GM12878 (cell line): ENCODE data around the gene AK4. TPM values are rescaled to one million over a fixed set of nuclear protein-coding genes. Genes with fewer than 3 reads are reported as not detected.

Source experiments
- ATAC-seq: fragments of 200-7000 bp; cut with Tn5 transposase; 3 replicates; pipeline ENCODE4 v1.9.1; 2020; ENCODE audit warnings: mild to moderate bottlenecking, moderate library complexity
- BruUV-seq: library from RNA; stranded (reverse); fragments of 400-500 nt; replicated peaks from 2 replicates; lab custom pipeline; 2021; lab: Mats Ljungman, UMichigan
- CTCF ChIA-PET: fragments of 300-600 bp; sonication (Branson Sonifier 250); formaldehyde crosslinking; extraction: SDS; loops from one replicate; lab custom pipeline; 2021; ENCODE audit warnings: inconsistent platforms; lab: Yijun Ruan, JAX
- POLR2A ChIA-PET: fragments of 350-600 bp; formaldehyde crosslinking; extraction: SDS; loops from one replicate; lab custom pipeline; 2021; ENCODE audit warnings: inconsistent platforms; lab: Charles Lee
- RAD21 ChIA-PET: fragments of 300-600 bp; sonication (Branson Sonifier 250); formaldehyde crosslinking; loops from one replicate; lab custom pipeline; 2023; ENCODE audit warnings: antibody characterized with exemption; ENCODE audit not compliant: unreplicated experiment; lab: Charles Lee
- SMC1A ChIA-PET: fragments of 300-600 bp; sonication (Branson Sonifier 250); formaldehyde crosslinking; loops from one replicate; lab custom pipeline; 2023; ENCODE audit not compliant: unreplicated experiment, uncharacterized antibody; lab: Charles Lee
- DNase-seq: peaks from one replicate; pipeline ENCODE4 v3.0.0-alpha.2; 2011; ENCODE audit warnings: low read depth, low spot score
- FAIRE-seq: peaks from 3 replicates; lab custom pipeline; 2011; peaks lifted over from hg19 to GRCh38; lab: Jason Lieb, UNC
- H2AFZ ChIP-seq: 2 replicates; pipeline ENCODE4 v1.6.0; 2011; ENCODE audit warnings: low read depth, low read length, control low read depth; ENCODE audit not compliant: control insufficient read depth
- H3K27ac ChIP-seq: 2 replicates; pipeline ENCODE4 v1.5.1; 2011; ENCODE audit warnings: control low read depth; ENCODE audit not compliant: control insufficient read depth, insufficient read depth
- H3K27me3 ChIP-seq, 2 experiments: replicated peaks in 1 of 2; 2 replicates each; pipeline versions ENCODE4 v1.6.0 to v1.6.1; 2011; ENCODE audit warnings: low read length in 1 of 2; ENCODE audit not compliant: control insufficient read depth in 2 of 2, insufficient read depth in 2 of 2
- H3K36me3 ChIP-seq, 2 experiments: 2 replicates each; pipeline ENCODE4 v1.5.1; 2011; ENCODE audit warnings: low read length in 1 of 2; ENCODE audit not compliant: control insufficient read depth in 2 of 2, insufficient read depth in 2 of 2
- H3K4me1 ChIP-seq: 2 replicates; pipeline ENCODE4 v1.6.1; 2011; ENCODE audit warnings: mild to moderate bottlenecking, low read length, moderate library complexity, mixed read lengths; ENCODE audit not compliant: control insufficient read depth, insufficient read depth
- H3K4me2 ChIP-seq: 2 replicates; pipeline ENCODE4 v1.6.0; 2011; ENCODE audit warnings: control low read depth; ENCODE audit not compliant: control insufficient read depth, insufficient read depth
- H3K4me3 ChIP-seq: fragments of 200-600 bp; sonication (generic); 2 replicates; pipeline ENCODE4 v1.5.1; 2016
- H3K79me2 ChIP-seq: 2 replicates; pipeline ENCODE4 v1.6.0; 2011; ENCODE audit warnings: low read length; ENCODE audit not compliant: control insufficient read depth, insufficient read depth
- H3K9ac ChIP-seq: 2 replicates; pipeline ENCODE4 v1.8.0; 2011; ENCODE audit warnings: low read length, control low read depth, mixed read lengths; ENCODE audit not compliant: control insufficient read depth, insufficient read depth
- H3K9me3 ChIP-seq: replicated peaks from 3 replicates; pipeline ENCODE4 v1.5.1; 2011; ENCODE audit warnings: mild to moderate bottlenecking, low read length; ENCODE audit not compliant: control insufficient read depth, insufficient read depth
- H4K20me1 ChIP-seq: 2 replicates; pipeline ENCODE4 v1.6.0; 2011; ENCODE audit not compliant: control insufficient read depth, insufficient read depth
- BCLAF1 ChIP-seq: fragments of 450-650 bp; IDR thresholded peaks from 2 replicates; pipeline ENCODE4 v1.6.1; 2017; ENCODE audit warnings: antibody characterized with exemption, mild to moderate bottlenecking, moderate library complexity
- CBFB ChIP-seq: IDR thresholded peaks from 2 replicates; pipeline ENCODE4 v1.6.1; 2016; ENCODE audit warnings: antibody characterized with exemption, low read depth
- CBX3 ChIP-seq: fragments of 200-600 bp; sonication (generic); IDR thresholded peaks from 2 replicates; pipeline ENCODE4 v1.6.1; 2016; ENCODE audit warnings: low read depth, borderline replicate concordance
- FOS ChIP-seq: IDR thresholded peaks from 3 replicates; pipeline ENCODE4 v1.6.1; 2011; ENCODE audit warnings: borderline replicate concordance; ENCODE audit not compliant: insufficient read length; ENCODE audit errors: extremely low read depth
- HCFC1 ChIP-seq: fragments of 150-350 bp; IDR thresholded peaks from 2 replicates; pipeline ENCODE4 v1.6.1; 2014; ENCODE audit warnings: low read length
- MTA2 ChIP-seq: fragments of 450-650 bp; IDR thresholded peaks from 2 replicates; pipeline ENCODE4 v1.6.1; 2016; ENCODE audit warnings: low read depth, mild to moderate bottlenecking, moderate library complexity
- PAX8 ChIP-seq: fragments of 450-650 bp; IDR thresholded peaks from 2 replicates; pipeline ENCODE4 v1.6.1; 2017; ENCODE audit warnings: mild to moderate bottlenecking, moderate library complexity
- YY1 ChIP-seq: IDR thresholded peaks from 2 replicates; pipeline ENCODE4 v1.6.1; 2011; ENCODE audit warnings: low read depth, mild to moderate bottlenecking, low read length
- ZZZ3 ChIP-seq: IDR thresholded peaks from 2 replicates; pipeline ENCODE4 v1.6.1; 2011; ENCODE audit warnings: low read depth; ENCODE audit not compliant: control insufficient read depth, insufficient read length
- WGBS: methylation state at CpG from one replicate; pipeline ENCODE4 v1.1.6; 2016; ENCODE audit warnings: low lambda C conversion rate; ENCODE audit not compliant: insufficient replicate concordance, insufficient coverage; ENCODE audit errors: missing lambda C conversion rate; 5-methylcytosine and 5-hydroxymethylcytosine counted together
- in situ Hi-C: fragments of 300-500 bp; cut with MboI; formaldehyde crosslinking; loops from 9 replicates; pipeline ENCODE4 v1.14.3; 2018; ENCODE audit warnings: mixed read lengths
- intact Hi-C: fragments of 100-400 bp; cut with micrococcal nuclease; formaldehyde crosslinking; loops from one replicate; pipeline ENCODE4 v1.14.2; 2022; ENCODE audit not compliant: unreplicated experiment
- polyA plus RNA-seq, 11 experiments: library from polyadenylated mRNA; depleted of rRNA in 4 of 11; unstranded in 6 of 11; stranded (reverse) in 5 of 11; fragments of >200 nt; fragmentation: Nextera tagmentation in 4 of 11; fragmentation: Illumina TruSeq in 1 of 11; extraction: Ambion mirVana in 4 of 11; extraction: Trizol in 1 of 11; gene quantifications; 1 replicate in 1 of 11; 2 replicates in 10 of 11; pipeline versions ENCODE4 v1.2.1 to v1.2.3, GENCODE V29; 2011 to 2016; ENCODE audit warnings: inconsistent platforms in 2 of 11, missing spikeins in 2 of 11, low read depth in 1 of 11
- total RNA-seq, 4 experiments: library from RNA; depleted of rRNA in 3 of 4; stranded (reverse); fragments of >200 nt in 3 of 4; fragmentation: Illumina TruSeq in 1 of 4; extraction: Trizol in 1 of 4; gene quantifications; 2 replicates each; pipeline versions ENCODE4 v1.2.1 to v1.2.3, GENCODE V29; 2013 to 2021
- TF ChIP-seq, protein P1 (sequence below): fragments of 450-650 bp; conservative IDR thresholded peaks from 2 replicates; pipeline ENCODE4 v1.6.1; 2017; ENCODE audit warnings: mild to moderate bottlenecking, moderate library complexity

The AK4 gene
- total and polyA plus RNA-seq, 10 of the 15 experiments (the other 5 are each of a cell fraction or from before 2014, with no cell fraction given), result 23.9 to 161 (median 49.0) TPM

DNA sequence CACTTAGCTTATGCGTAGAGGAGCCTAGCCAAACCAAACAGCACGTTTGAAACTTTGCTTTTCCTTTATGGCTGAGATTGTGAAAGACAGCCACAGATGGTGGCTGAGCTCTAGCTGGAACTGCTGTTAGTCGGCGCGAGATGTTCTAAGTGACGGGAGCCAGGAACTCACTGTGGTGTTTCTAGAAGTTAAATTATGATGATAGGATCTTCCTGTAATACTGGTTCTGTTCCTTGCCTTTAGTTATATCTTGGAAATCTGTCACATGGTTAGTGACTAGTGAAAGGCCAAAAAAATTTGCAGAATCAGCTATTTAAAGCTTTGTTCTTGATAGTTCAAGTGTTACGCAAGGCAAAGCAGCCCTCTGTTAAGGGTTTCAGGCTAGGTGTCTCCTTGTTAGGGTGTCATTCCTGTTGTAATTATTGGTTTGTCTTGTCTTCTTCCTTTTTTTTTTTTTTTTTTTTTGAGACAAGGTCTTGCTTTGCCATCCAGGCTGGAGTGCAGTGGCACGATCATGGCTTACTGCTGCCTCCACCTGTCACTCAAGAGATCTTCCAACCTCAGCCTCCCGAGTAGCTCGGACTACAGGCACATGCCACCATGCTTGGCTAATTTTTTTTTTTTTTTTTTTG lies 22.6 kb downstream of the AK4 start:
- POLR2A ChIA-PET, result interaction anchor here (0.7 kb wide), 1 partner anchor 1099 kb away, joined by 4 read pairs; no protein-coding TSS in a partner anchor
- Histone ChIP-seq H2AFZ (no peak overlapping the region), H3K9me3 (no peaks in the 10 kb centered on the region; the same call in 2 of the 3 replicates), H3K79me2 (peaks cover 72% of the 10 kb centered on the region), H3K27me3 (no peaks in the 10 kb centered on the region), H3K27ac (no peak overlapping the region), H3K36me3 (peaks cover 0 to 3% of the 10 kb centered on the region in 2 experiments; a peak in 1 of 4 replicates), H3K4me2 (no peak overlapping the region), H3K9ac (no peak overlapping the region), H4K20me1 (peaks cover 3% of the 10 kb centered on the region; the same call in 1 of the 2 replicates), H3K4me1 (peaks cover 32% of the 10 kb centered on the region), H3K4me3 (no peak overlapping the region)
- SMC1A ChIA-PET, result interaction anchor here (0.8 to 1.2 kb wide), 4 partner anchors 10 to 107 kb away, joined by 3 to 4 read pairs (median 4); no protein-coding TSS in a partner anchor
- DNase-seq (no peak), ATAC-seq (no peak), FAIRE-seq (no peak)
- BruUV-seq, result no TSS peak
- 72% methylated on average over 10 of the region's 10 CpGs for WGBS
- in situ Hi-C loops (no loop called here), intact Hi-C loops (no loop called here)
- CTCF ChIA-PET, result interaction anchor here (0.6 to 0.8 kb wide), 2 partner anchors 121 to 561 kb away, joined by 3 read pairs; no protein-coding TSS in a partner anchor
- RAD21 ChIA-PET, result interaction anchor here (0.7 kb wide), 1 partner anchor 217 kb away, joined by 3 read pairs; no protein-coding TSS in a partner anchor
- TF ChIP-seq CBFB (no peak), YY1 (no peak), BCLAF1 (no peak), ZZZ3 (no peak), FOS (no peak), CBX3 (no peak), PAX8 (no peak), HCFC1 (no peak), MTA2 (no peak)
- TF ChIP-seq, protein P1, sequence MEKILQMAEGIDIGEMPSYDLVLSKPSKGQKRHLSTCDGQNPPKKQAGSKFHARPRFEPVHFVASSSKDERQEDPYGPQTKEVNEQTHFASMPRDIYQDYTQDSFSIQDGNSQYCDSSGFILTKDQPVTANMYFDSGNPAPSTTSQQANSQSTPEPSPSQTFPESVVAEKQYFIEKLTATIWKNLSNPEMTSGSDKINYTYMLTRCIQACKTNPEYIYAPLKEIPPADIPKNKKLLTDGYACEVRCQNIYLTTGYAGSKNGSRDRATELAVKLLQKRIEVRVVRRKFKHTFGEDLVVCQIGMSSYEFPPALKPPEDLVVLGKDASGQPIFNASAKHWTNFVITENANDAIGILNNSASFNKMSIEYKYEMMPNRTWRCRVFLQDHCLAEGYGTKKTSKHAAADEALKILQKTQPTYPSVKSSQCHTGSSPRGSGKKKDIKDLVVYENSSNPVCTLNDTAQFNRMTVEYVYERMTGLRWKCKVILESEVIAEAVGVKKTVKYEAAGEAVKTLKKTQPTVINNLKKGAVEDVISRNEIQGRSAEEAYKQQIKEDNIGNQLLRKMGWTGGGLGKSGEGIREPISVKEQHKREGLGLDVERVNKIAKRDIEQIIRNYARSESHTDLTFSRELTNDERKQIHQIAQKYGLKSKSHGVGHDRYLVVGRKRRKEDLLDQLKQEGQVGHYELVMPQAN, result no peak
